Spleen (tissue), 11 donors: ENCODE data around the gene CLCN7. TPM values are rescaled to one million over a fixed set of nuclear protein-coding genes. Genes with fewer than 3 reads are reported as not detected.

Experiments
- DNase-seq: peaks from one replicate; pipeline ENCODE4 v3.0.0-alpha.2; 2020
- H3K27ac ChIP-seq, 8 donors: fragments of 200-600 bp; sonication (generic) in 7 of 8; 1 replicate in 4 of 8; 2 replicates in 4 of 8; pipeline versions ENCODE4 v1.5.0 to v1.8.0; 2016 to 2021; ENCODE audit warnings: inconsistent platforms in 4 of 8, mild to moderate bottlenecking in 4 of 8, moderate library complexity in 1 of 8
- H3K27me3 ChIP-seq, 7 donors: fragments of 200-600 bp; sonication (generic) in 6 of 7; replicated peaks in 1 of 7; 1 replicate in 4 of 7; 2 replicates in 3 of 7; pipeline versions ENCODE4 v1.5.0 to v1.8.0; 2016 to 2021; ENCODE audit warnings: inconsistent platforms in 3 of 7, mild to moderate bottlenecking in 1 of 7
- H3K36me3 ChIP-seq, 6 donors: fragments of 200-600 bp; sonication (generic) in 5 of 6; 1 replicate in 4 of 6; 2 replicates in 2 of 6; pipeline versions ENCODE4 v1.5.0 to v1.8.0; 2016 to 2021; ENCODE audit warnings: inconsistent platforms in 2 of 6
- H3K4me1 ChIP-seq, 6 donors: fragments of 200-600 bp; sonication (generic) in 5 of 6; 1 replicate in 3 of 6; 2 replicates in 3 of 6; pipeline versions ENCODE4 v1.5.0 to v1.8.0; 2016 to 2021; ENCODE audit warnings: inconsistent platforms in 3 of 6
- H3K4me3 ChIP-seq, 8 donors: fragments of 200-600 bp; sonication (generic) in 7 of 8; 1 replicate in 4 of 8; 2 replicates in 4 of 8; pipeline versions ENCODE4 v1.5.0 to v1.8.0; 2016 to 2021; ENCODE audit warnings: inconsistent platforms in 4 of 8, mild to moderate bottlenecking in 4 of 8, moderate library complexity in 2 of 8
- H3K9me3 ChIP-seq, 8 donors: fragments of 200-600 bp; sonication (generic) in 7 of 8; 1 replicate in 4 of 8; 2 replicates in 4 of 8; pipeline versions ENCODE4 v1.5.0 to v1.8.0; 2016 to 2021; ENCODE audit warnings: inconsistent platforms in 4 of 8
- POLR2A ChIP-seq, 3 donors: fragments of 450-650 bp; IDR thresholded peaks; one replicate each; pipeline ENCODE4 v1.5.1; 2017; ENCODE audit warnings: antibody characterized with exemption in 3 of 3, mild to moderate bottlenecking in 1 of 3
- POLR2AphosphoS5 ChIP-seq, 3 donors: sonication (generic); formaldehyde crosslinking; IDR thresholded peaks; one replicate each; pipeline ENCODE4 v1.5.1; 2017; ENCODE audit warnings: antibody characterized with exemption in 3 of 3
- WGBS, 5 donors: extraction: QIAGEN DNeasy Blood & Tissue Kit in 3 of 5; methylation state at CpG; one replicate each; pipeline versions ENCODE4 v1.1.5 to v1.1.7; 2013 to 2018; 5-methylcytosine and 5-hydroxymethylcytosine counted together
- intact Hi-C: fragments of 100-400 bp; cut with DNase I; formaldehyde crosslinking; loops from one replicate; pipeline ENCODE4 v1.15.0; 2023; ENCODE audit warnings: low total_unique reads
- polyA plus RNA-seq, 3 donors: library from polyadenylated mRNA; stranded (reverse); fragments of 200-250 nt; gene quantifications; one replicate each; pipeline ENCODE4 v1.2.1, GENCODE V29; 2013
- total RNA-seq, 7 donors: library from RNA; depleted of rRNA in 3 of 7; stranded (reverse); fragments of >200 nt in 3 of 7; fragmentation: NEBNext Ultra II Directional in 4 of 7; extraction: Animal tissue kit (Norgen Biotek cat#: 25700) in 4 of 7; gene quantifications; one replicate each; pipeline versions ENCODE4 v1.1.0 to v1.2.1, GENCODE V29; 2016 to 2021
- TF ChIP-seq, protein P1 (sequence below), 11 experiments: fragments of 200-600 bp in 7 of 11; fragments of 450-650 bp in 4 of 11; sonication (generic) in 4 of 11; IDR thresholded peaks in 8 of 11; conservative IDR thresholded peaks in 3 of 11; 1 replicate in 7 of 11; 2 replicates in 4 of 11; pipeline versions ENCODE4 v1.4.0 to v1.8.0; 2016 to 2021; ENCODE audit warnings: antibody characterized with exemption in 11 of 11, inconsistent platforms in 4 of 11, mild to moderate bottlenecking in 1 of 11
- donor health status: healthy with polysubstance abuse.
- donor health status: DM: no; HTN: no; CAD: no; lungs with moderate emphysema.
- donor health status: DM: no; HTN: no; CAD: no.
- donor health status: Bipolar disorder and iron deficiency.
- donor health status: healthy.
- donor health status: DM: no; HTN: no; CAD: no.
- donor health status: DM: yes; HTN: yes; CAD: no.

CLCN7 gene
- total and polyA plus RNA-seq, 10 donors = 43.2 to 146 (median 115) TPM

DNA sequence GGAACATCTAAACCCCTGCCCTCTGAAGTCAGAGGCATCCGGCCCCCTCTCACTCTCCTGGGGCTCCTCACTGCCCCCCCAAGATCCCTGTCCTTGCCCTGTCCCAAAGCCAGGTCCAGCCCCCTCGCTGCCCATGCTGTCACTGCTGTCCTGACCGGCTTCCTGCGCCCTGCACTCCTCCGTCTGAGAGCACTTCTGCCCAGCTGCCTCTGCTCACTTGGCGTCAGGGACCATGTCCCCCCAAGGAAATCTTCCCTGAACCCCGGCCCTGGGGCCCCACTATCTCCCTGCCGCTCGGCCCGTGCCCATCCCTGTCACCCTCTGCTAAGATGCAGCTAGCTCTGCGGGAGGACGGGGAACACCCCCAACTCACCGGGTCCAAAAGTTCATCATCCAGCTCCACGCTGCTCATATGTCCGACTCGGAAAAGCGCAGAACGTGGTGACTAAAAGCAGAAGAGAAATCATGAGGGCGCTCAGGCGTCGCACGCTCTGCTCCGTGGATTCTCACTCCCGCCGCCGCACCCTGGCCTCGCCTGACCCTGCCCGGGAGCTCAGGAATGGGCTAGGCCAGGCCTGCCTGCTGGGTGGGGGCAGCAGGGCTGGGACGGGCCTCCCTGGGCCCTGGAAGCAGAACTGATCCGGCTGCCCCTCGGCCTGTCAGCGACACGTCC is 9.8 kb downstream of the CLCN7 start:
- intact Hi-C loops = no loop called here
- no peak overlapping the region for H3K27ac ChIP-seq
- H3K4me3 ChIP-seq = no peak overlapping the region
- H3K4me1 ChIP-seq = peaks cover 0 to 48% (median 12%) of the 10 kb centered on the region in 6 donors
- H3K27me3 ChIP-seq = no peaks in the 10 kb centered on the region
- H3K36me3 ChIP-seq = peaks cover 0 to 63% (median 30%) of the 10 kb centered on the region in 6 donors
- H3K9me3 ChIP-seq = no peaks in the 10 kb centered on the region
- TF ChIP-seq POLR2AphosphoS5 (IDR thresholded peaks at IDR 0.05) (no peak), POLR2A (IDR thresholded peaks at IDR 0.05) (no peak)
- TF ChIP-seq, protein P1, sequence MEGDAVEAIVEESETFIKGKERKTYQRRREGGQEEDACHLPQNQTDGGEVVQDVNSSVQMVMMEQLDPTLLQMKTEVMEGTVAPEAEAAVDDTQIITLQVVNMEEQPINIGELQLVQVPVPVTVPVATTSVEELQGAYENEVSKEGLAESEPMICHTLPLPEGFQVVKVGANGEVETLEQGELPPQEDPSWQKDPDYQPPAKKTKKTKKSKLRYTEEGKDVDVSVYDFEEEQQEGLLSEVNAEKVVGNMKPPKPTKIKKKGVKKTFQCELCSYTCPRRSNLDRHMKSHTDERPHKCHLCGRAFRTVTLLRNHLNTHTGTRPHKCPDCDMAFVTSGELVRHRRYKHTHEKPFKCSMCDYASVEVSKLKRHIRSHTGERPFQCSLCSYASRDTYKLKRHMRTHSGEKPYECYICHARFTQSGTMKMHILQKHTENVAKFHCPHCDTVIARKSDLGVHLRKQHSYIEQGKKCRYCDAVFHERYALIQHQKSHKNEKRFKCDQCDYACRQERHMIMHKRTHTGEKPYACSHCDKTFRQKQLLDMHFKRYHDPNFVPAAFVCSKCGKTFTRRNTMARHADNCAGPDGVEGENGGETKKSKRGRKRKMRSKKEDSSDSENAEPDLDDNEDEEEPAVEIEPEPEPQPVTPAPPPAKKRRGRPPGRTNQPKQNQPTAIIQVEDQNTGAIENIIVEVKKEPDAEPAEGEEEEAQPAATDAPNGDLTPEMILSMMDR (IDR thresholded peaks at IDR 0.05 in 8 of 11, conservative IDR thresholded peaks at IDR 0.05 in 3 of 11) = no peak
- WGBS, 5 donors = 91 to 95% (median 94%) methylated on average over 29 to 33 of the region's 33 CpGs
- DNase-seq = no peak

DNA sequence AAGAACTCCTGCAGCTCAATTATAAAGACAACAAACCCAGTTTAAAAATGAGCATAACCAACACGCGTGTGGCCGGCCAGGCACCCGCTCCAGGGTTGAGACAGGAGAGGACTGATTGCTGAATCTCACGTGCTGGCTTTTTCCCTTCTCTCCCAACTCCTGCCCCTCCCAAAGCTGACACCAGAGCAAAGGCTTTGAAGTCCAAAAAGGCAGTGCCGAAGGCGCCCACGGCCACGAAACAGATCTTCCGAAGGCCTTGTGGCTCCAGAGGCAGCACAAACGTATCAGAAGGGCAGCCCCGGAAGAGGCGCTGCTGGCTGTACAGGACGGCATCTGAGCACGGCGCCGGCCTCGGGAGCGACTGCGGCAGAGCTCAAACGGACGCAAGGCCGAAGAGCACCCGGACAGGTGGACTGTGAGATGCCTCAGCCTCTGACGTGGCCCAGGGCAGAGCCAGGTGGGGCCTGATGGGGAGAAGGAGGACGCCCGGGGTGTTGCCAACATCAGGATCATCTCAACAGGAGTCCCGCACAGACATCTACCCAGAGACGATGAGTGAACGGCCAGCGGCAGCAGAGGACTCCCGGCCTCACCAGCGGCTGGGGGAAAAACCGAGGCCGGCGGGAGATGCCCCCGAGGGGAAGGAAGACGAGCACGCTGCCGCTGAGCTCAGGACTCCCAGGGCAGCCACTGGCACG is 10.5 kb downstream of the CLCN7 start:
- H3K36me3 ChIP-seq = peaks cover 0 to 67% (median 30%) of the 10 kb centered on the region in 6 donors
- H3K9me3 ChIP-seq = no peaks in the 10 kb centered on the region
- H3K27ac ChIP-seq = no peak overlapping the region
- peaks cover 0 to 45% (median 8%) of the 10 kb centered on the region in 6 donors for H3K4me1 ChIP-seq
- TF ChIP-seq, protein P1 (IDR thresholded peaks at IDR 0.05 in 8 of 11, conservative IDR thresholded peaks at IDR 0.05 in 3 of 11) = no peak
- peak in 1 of 3 donors; percentile 16 for TF ChIP-seq POLR2AphosphoS5 (IDR thresholded peaks at IDR 0.05)
- H3K4me3 ChIP-seq = no peak overlapping the region
- H3K27me3 ChIP-seq = no peaks in the 10 kb centered on the region
- 92 to 96% (median 93%) methylated on average over 41 of the region's 41 CpGs for WGBS, 5 donors
- intact Hi-C loops = no loop called here
- DNase-seq = no peak

DNA sequence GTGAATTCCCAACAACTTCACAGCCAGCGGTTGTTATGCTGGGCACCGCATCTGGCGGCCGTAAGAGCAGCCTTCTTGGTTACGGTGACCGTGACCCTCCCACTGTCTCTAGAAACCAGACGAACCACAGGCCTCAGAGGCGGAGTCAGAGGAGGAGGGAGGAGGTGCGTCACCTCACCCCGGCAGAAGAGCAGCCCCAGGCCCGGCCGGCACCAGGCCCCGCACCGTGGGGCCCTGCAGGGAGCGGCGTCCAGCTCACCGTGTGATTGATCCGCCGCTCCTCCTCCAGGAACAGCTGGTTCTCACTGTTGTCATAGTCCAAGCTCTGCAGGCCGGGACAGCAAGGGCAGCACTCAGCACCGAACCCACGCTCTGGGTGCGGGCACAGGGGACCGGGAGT is 13.7 kb downstream of the CLCN7 start:
- H3K4me3 ChIP-seq = no peak overlapping the region
- peaks cover 0 to 94% (median 47%) of the 10 kb centered on the region in 6 donors for H3K36me3 ChIP-seq
- intact Hi-C loops = no loop called here
- peaks cover 0 to 30% (median 12%) of the 10 kb centered on the region in 6 donors for H3K4me1 ChIP-seq
- no peak for DNase-seq
- no peak overlapping the region for H3K27ac ChIP-seq
- H3K27me3 ChIP-seq = no peaks in the 10 kb centered on the region
- no peaks in the 10 kb centered on the region for H3K9me3 ChIP-seq
- TF ChIP-seq POLR2AphosphoS5 (IDR thresholded peaks at IDR 0.05) = no peak
- TF ChIP-seq, protein P1 (IDR thresholded peaks at IDR 0.05 in 8 of 11, conservative IDR thresholded peaks at IDR 0.05 in 3 of 11) = no peak
- no peak for TF ChIP-seq POLR2A (IDR thresholded peaks at IDR 0.05)
- 89 to 93% (median 93%) methylated on average over 24 of the region's 24 CpGs for WGBS, 5 donors

DNA sequence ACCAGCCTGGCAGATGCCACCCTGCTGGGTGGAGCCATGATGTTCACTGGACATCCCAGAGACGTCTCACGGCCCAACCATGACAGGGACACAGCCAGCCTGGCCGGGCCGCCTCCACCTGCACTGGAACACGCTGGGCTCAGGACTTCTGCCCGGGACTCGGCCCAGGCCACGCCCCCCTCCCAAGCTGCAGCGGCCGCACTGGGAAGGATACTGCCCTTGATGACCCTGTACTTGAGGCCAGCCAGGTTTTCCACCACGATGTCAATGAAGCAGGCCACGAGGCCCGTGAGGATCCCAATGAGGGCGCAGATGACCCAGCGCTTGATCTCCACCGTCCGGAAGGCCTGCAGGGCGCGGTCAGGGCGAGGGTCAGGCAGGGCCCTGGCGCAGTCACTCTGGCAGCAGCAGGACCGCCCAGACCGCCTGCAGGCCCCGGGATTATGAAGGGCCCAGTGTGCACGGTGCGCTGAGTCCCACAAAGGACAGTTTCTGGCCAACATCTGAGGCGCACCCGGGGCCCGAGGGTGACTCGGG is 14.2 kb downstream of the CLCN7 start:
- no peak for DNase-seq
- TF ChIP-seq POLR2A (IDR thresholded peaks at IDR 0.05) (no peak), POLR2AphosphoS5 (IDR thresholded peaks at IDR 0.05) (no peak)
- TF ChIP-seq, protein P1 (IDR thresholded peaks at IDR 0.05 in 8 of 11, conservative IDR thresholded peaks at IDR 0.05 in 3 of 11) = no peak
- Histone ChIP-seq H3K4me3 (no peak overlapping the region), H3K9me3 (no peaks in the 10 kb centered on the region), H3K36me3 (peaks cover 0 to 94% (median 52%) of the 10 kb centered on the region in 6 donors), H3K27me3 (no peaks in the 10 kb centered on the region), H3K27ac (no peak overlapping the region), H3K4me1 (peaks cover 0 to 25% (median 12%) of the 10 kb centered on the region in 6 donors)
- intact Hi-C loops = no loop called here
- 87 to 98% (median 94%) methylated on average over 16 to 30 of the region's 30 CpGs for WGBS, 5 donors
